ENCODE measurements around the gene SMC3.
"Not testable (repeated sequence)": the region's sequence is repeated elsewhere in the genome, so short reads cannot be mapped to it uniquely, and the experiment has no call there.

The SMC3 gene

GRCh38 chr10:110567201-110568054 is at the start of gene SMC3:
Gene SMC3 (plus strand): TSS chr10:110567695. CDS start chr10:110567817, 122 bp downstream.
- peak; percentile 96 for DNase-seq (ENCODE audit: low spot score)

GRCh38 chr10:110522365-110522988 is 45.0 kb upstream of the SMC3 start:
- DNase-seq (ENCODE audit: low spot score), result no peak

GRCh38 chr10:110523736-110524135 is 43.8 kb upstream of the SMC3 start:
- DNase-seq (ENCODE audit: low spot score), result no peak

- peak; percentile 79 for DNase-seq (ENCODE audit: low spot score)
Observed at GRCh38 chr10:110524179-110524858, 43.2 kb upstream of the SMC3 start.

GRCh38 chr10:110524859-110525232 is 42.6 kb upstream of the SMC3 start:
- peak; percentile 57 for DNase-seq (ENCODE audit: low spot score)

GRCh38 chr10:110525349-110526260 is 41.9 kb upstream of the SMC3 start:
- peak; percentile 96 for DNase-seq (ENCODE audit: low spot score)

GRCh38 chr10:110527731-110528171 is 39.7 kb upstream of the SMC3 start:
- peak; percentile 89 for DNase-seq (ENCODE audit: low spot score)

GRCh38 chr10:110528224-110528996 is 39.1 kb upstream of the SMC3 start:
- peak; percentile 71 for DNase-seq (ENCODE audit: low spot score)

GRCh38 chr10:110528997-110529524 is 38.4 kb upstream of the SMC3 start:
- peak; percentile 88 for DNase-seq (ENCODE audit: low spot score)

GRCh38 chr10:110529596-110530011 is 37.9 kb upstream of the SMC3 start:
- peak; percentile 77 for DNase-seq (ENCODE audit: low spot score)

- DNase-seq (ENCODE audit: low spot score), result peak; percentile 89
Observed at GRCh38 chr10:110530131-110530831, 37.2 kb upstream of the SMC3 start.

GRCh38 chr10:110531687-110532086 is 35.8 kb upstream of the SMC3 start:
- DNase-seq (ENCODE audit: low spot score), result peak; percentile 77

- DNase-seq (ENCODE audit: low spot score), result not testable (repeated sequence)
Observed at GRCh38 chr10:110532628-110533027, 34.9 kb upstream of the SMC3 start.

- peak; percentile 83 for DNase-seq (ENCODE audit: low spot score)
Observed at GRCh38 chr10:110533149-110533548, 34.3 kb upstream of the SMC3 start.

GRCh38 chr10:110534571-110534970 is 32.9 kb upstream of the SMC3 start:
- peak; percentile 56 for DNase-seq (ENCODE audit: low spot score)

GRCh38 chr10:110535958-110536891 is 31.3 kb upstream of the SMC3 start:
- peak; percentile 97 for DNase-seq (ENCODE audit: low spot score)

GRCh38 chr10:110539091-110539490 is 28.4 kb upstream of the SMC3 start:
- DNase-seq (ENCODE audit: low spot score), result no peak

- DNase-seq (ENCODE audit: low spot score), result no peak
Observed at GRCh38 chr10:110540031-110540430, 27.5 kb upstream of the SMC3 start.

Data from RKO (cell line).